HepG2 (cell line): ENCODE data around the gene NUDT9. TPM values are rescaled to one million over a fixed set of nuclear protein-coding genes. Genes with fewer than 3 reads are reported as not detected.

Source experiments
- FOXK1 ChIP-seq: sonication (generic); formaldehyde crosslinking; IDR thresholded peaks from 2 replicates; pipeline ENCODE4 v1.4.0; 2020; ENCODE audit warnings: low read depth, missing genetic modification reagents, borderline replicate concordance
- KLF16 ChIP-seq, 2 experiments: sonication (generic) in 1 of 2; formaldehyde crosslinking in 1 of 2; IDR thresholded peaks; 2 replicates each; pipeline versions ENCODE4 v1.6.1 to v1.8.0; 2016 to 2023; ENCODE audit warnings: missing genetic modification reagents in 2 of 2, missing compliant biosample characterization in 1 of 2
- MLLT10 ChIP-seq: sonication (generic); formaldehyde crosslinking; IDR thresholded peaks from 2 replicates; pipeline ENCODE4 v1.4.0; 2020; ENCODE audit warnings: missing genetic modification reagents
- NFKBIZ ChIP-seq: IDR thresholded peaks from 2 replicates; pipeline ENCODE4 v1.6.1; 2018; ENCODE audit warnings: missing genetic modification reagents, missing compliant biosample characterization
- POLR2A ChIP-seq, 2 experiments: IDR thresholded peaks; 2 replicates each; pipeline ENCODE4 v1.6.1; 2011; ENCODE audit warnings: low read depth in 2 of 2, low read length in 2 of 2, mild to moderate bottlenecking in 1 of 2, moderate library complexity in 1 of 2; ENCODE audit not compliant: insufficient read depth in 1 of 2
- PTBP1 ChIP-seq: fragments of 200-400 bp; formaldehyde crosslinking; IDR thresholded peaks from 2 replicates; pipeline ENCODE4 v1.6.1; 2018; ENCODE audit warnings: low read length, low read depth; ENCODE audit not compliant: poor library complexity, severe bottlenecking
- REXO4 ChIP-seq: sonication (generic); formaldehyde crosslinking; IDR thresholded peaks from 2 replicates; pipeline ENCODE4 v1.8.0; 2022; ENCODE audit warnings: missing genetic modification reagents, mild to moderate bottlenecking, borderline replicate concordance
- RFX1 ChIP-seq: fragments of 450-650 bp; IDR thresholded peaks from 2 replicates; pipeline ENCODE4 v1.6.1; 2017
- SALL2 ChIP-seq: sonication (generic); formaldehyde crosslinking; IDR thresholded peaks from 2 replicates; pipeline ENCODE4 v1.8.1; 2023; ENCODE audit warnings: mild to moderate bottlenecking, missing genetic modification reagents, inconsistent platforms
- TP53 ChIP-seq: sonication (generic); formaldehyde crosslinking; conservative IDR thresholded peaks from 2 replicates; pipeline ENCODE4 v1.4.0; 2020; ENCODE audit warnings: missing genetic modification reagents
- ZBTB1 ChIP-seq: sonication (generic); formaldehyde crosslinking; IDR thresholded peaks from 2 replicates; pipeline ENCODE4 v1.4.0; 2020; ENCODE audit warnings: missing genetic modification reagents, borderline replicate concordance
- ZNF124 ChIP-seq: sonication (generic); formaldehyde crosslinking; IDR thresholded peaks from 2 replicates; pipeline ENCODE4 v1.4.0; 2020; ENCODE audit warnings: missing genetic modification reagents
- ZNF230 ChIP-seq: sonication (generic); formaldehyde crosslinking; IDR thresholded peaks from 2 replicates; pipeline ENCODE4 v1.4.0; 2020; ENCODE audit warnings: mild to moderate bottlenecking, missing genetic modification reagents
- ZNF24 ChIP-seq: fragments of 450-650 bp; IDR thresholded peaks from 2 replicates; pipeline ENCODE4 v1.6.1; 2017; ENCODE audit warnings: antibody characterized with exemption, mild to moderate bottlenecking
- ZNF367 ChIP-seq: sonication (generic); formaldehyde crosslinking; IDR thresholded peaks from 2 replicates; pipeline ENCODE4 v1.4.0; 2020; ENCODE audit warnings: missing genetic modification reagents, borderline replicate concordance
- ZNF468 ChIP-seq: sonication (generic); formaldehyde crosslinking; IDR thresholded peaks from 2 replicates; pipeline ENCODE4 v1.8.0; 2022; ENCODE audit warnings: mild to moderate bottlenecking, moderate library complexity, missing genetic modification reagents
- ZNF607 ChIP-seq: sonication (generic); formaldehyde crosslinking; IDR thresholded peaks from 2 replicates; pipeline ENCODE4 v1.5.1; 2020; ENCODE audit warnings: missing genetic modification reagents, mild to moderate bottlenecking, borderline replicate concordance
- ZSCAN21 ChIP-seq: sonication (generic); formaldehyde crosslinking; IDR thresholded peaks from 2 replicates; pipeline ENCODE4 v1.8.0; 2022; ENCODE audit warnings: mild to moderate bottlenecking, missing genetic modification reagents, moderate library complexity, borderline replicate concordance
- polyA plus RNA-seq, 8 experiments: library from polyadenylated mRNA; depleted of rRNA in 3 of 8; stranded (reverse) in 7 of 8; unstranded in 1 of 8; fragments of >200 nt; fragmentation: Illumina TruSeq in 4 of 8; extraction: Trizol in 4 of 8; gene quantifications; 2 replicates each; pipeline versions ENCODE4 v1.2.1 to v1.2.3, GENCODE V29; 2011 to 2016; ENCODE audit warnings: low read depth in 4 of 8, missing spikeins in 1 of 8, mixed read lengths in 1 of 8; ENCODE audit not compliant: insufficient read depth in 1 of 8
- total RNA-seq, 5 experiments: library from RNA; depleted of rRNA; stranded (reverse); fragments of >200 nt; fragmentation: Illumina TruSeq; extraction: Trizol; gene quantifications; 2 replicates each; pipeline ENCODE4 v1.2.3, GENCODE V29; 2016; ENCODE audit warnings: low read depth in 1 of 5
- TF ChIP-seq, protein P1 (sequence below): sonication (generic); formaldehyde crosslinking; IDR thresholded peaks from 2 replicates; pipeline ENCODE4 v1.4.0; 2020; ENCODE audit warnings: mild to moderate bottlenecking, missing genetic modification reagents, borderline replicate concordance
- TF ChIP-seq, protein P2 (sequence below): sonication (generic); formaldehyde crosslinking; IDR thresholded peaks from 2 replicates; pipeline ENCODE4 v1.8.0; 2022; ENCODE audit warnings: mild to moderate bottlenecking, missing genetic modification reagents, moderate library complexity
- TF ChIP-seq, protein P3 (sequence below): sonication (generic); formaldehyde crosslinking; IDR thresholded peaks from 2 replicates; pipeline ENCODE4 v1.4.0; 2020; ENCODE audit warnings: missing genetic modification reagents, low read depth, mild to moderate bottlenecking, borderline replicate concordance
- TF ChIP-seq, protein P4 (sequence below): sonication (generic); formaldehyde crosslinking; IDR thresholded peaks from 2 replicates; pipeline ENCODE4 v1.5.0; 2020; ENCODE audit warnings: missing genetic modification reagents
- TF ChIP-seq, protein P5 (sequence below): sonication (generic); formaldehyde crosslinking; IDR thresholded peaks from 2 replicates; pipeline ENCODE4 v1.4.0; 2020; ENCODE audit warnings: missing genetic modification reagents

The NUDT9 gene
- total and polyA plus RNA-seq, 2 of the 13 experiments (the other 11 are each of a cell fraction or from before 2014, with no cell fraction given), result 10.4 to 12.3 TPM

DNA sequence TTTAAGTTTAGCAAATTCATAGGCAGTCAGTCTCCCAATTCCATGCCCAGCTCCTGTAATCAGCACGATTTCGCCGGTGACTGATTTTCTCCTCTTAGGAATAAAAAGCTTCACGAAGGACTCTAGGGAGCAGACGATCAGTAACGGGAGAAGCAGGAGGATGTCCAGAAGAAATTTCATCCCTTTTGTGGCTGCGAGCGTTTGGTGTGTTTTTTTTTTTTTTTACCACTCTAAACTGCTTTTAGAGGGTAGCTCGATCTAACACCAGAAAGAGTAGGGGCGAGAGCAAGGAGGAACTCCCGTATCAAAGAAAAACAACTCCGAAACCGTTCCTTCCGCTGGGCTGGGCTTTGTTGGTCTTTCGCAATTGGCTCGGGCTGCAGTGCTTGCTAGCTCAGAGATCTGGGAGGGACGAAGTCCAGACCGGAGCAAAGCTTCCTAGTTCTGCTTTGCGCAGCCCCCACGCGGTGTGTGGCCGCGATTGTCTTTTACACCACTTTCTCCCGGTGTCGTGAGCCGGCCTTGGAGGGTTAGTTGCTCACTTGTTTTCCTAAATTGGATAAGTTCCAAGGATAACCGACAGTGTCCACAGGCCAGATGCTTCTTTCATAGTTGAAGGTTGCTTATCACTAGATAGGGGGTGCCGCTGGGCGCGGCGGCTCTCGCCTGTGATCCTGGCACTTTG lies 31.3 kb upstream of the NUDT9 start, which contains the start of gene HSD17B11 (continued):
- TF ChIP-seq, protein P1, sequence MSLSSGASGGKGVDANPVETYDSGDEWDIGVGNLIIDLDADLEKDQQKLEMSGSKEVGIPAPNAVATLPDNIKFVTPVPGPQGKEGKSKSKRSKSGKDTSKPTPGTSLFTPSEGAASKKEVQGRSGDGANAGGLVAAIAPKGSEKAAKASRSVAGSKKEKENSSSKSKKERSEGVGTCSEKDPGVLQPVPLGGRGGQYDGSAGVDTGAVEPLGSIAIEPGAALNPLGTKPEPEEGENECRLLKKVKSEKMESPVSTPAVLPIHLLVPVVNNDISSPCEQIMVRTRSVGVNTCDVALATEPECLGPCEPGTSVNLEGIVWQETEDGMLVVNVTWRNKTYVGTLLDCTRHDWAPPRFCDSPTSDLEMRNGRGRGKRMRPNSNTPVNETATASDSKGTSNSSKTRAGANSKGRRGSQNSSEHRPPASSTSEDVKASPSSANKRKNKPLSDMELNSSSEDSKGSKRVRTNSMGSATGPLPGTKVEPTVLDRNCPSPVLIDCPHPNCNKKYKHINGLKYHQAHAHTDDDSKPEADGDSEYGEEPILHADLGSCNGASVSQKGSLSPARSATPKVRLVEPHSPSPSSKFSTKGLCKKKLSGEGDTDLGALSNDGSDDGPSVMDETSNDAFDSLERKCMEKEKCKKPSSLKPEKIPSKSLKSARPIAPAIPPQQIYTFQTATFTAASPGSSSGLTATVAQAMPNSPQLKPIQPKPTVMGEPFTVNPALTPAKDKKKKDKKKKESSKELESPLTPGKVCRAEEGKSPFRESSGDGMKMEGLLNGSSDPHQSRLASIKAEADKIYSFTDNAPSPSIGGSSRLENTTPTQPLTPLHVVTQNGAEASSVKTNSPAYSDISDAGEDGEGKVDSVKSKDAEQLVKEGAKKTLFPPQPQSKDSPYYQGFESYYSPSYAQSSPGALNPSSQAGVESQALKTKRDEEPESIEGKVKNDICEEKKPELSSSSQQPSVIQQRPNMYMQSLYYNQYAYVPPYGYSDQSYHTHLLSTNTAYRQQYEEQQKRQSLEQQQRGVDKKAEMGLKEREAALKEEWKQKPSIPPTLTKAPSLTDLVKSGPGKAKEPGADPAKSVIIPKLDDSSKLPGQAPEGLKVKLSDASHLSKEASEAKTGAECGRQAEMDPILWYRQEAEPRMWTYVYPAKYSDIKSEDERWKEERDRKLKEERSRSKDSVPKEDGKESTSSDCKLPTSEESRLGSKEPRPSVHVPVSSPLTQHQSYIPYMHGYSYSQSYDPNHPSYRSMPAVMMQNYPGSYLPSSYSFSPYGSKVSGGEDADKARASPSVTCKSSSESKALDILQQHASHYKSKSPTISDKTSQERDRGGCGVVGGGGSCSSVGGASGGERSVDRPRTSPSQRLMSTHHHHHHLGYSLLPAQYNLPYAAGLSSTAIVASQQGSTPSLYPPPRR, result peak; percentile 85; the same call in 1 of the 2 replicates
- TF ChIP-seq ZNF24 (no peak), MLLT10 (CRISPR knock-in tag) (no peak), TP53 (peak; percentile 72; the same call in 1 of the 2 replicates), REXO4 (CRISPR knock-in tag) (no peak), ZNF468 (CRISPR knock-in tag) (no peak), PTBP1 (no peak), ZNF367 (CRISPR knock-in tag) (no peak), ZBTB1 (CRISPR knock-in tag) (no peak), ZNF607 (CRISPR knock-in tag) (peak; percentile 79; the same call in 1 of the 2 replicates), SALL2 (peak; percentile 71; the same call in 1 of the 2 replicates), RFX1 (no peak), POLR2A (IDR thresholded peaks at IDR 0.05; ENCODE audit: insufficient read depth in 1 of 2, low read depth in 2 of 2, low read length in 2 of 2) (peak; percentile 76 to 88), KLF16 (CRISPR knock-in tag; IDR thresholded peaks at IDR 0.05) (peak in 1 of 2 experiments; percentile 87; a peak in 2 of 4 replicates), ZNF230 (CRISPR knock-in tag) (no peak; the same call in none of the 2 replicates), NFKBIZ (CRISPR knock-in tag) (peak; percentile 74; the same call in 1 of the 2 replicates), ZSCAN21 (CRISPR knock-in tag) (peak; percentile 91), FOXK1 (CRISPR knock-in tag) (peak; percentile 41; the same call in 1 of the 2 replicates), ZNF124 (CRISPR knock-in tag) (peak; percentile 81; the same call in 1 of the 2 replicates)
- TF ChIP-seq, protein P2, sequence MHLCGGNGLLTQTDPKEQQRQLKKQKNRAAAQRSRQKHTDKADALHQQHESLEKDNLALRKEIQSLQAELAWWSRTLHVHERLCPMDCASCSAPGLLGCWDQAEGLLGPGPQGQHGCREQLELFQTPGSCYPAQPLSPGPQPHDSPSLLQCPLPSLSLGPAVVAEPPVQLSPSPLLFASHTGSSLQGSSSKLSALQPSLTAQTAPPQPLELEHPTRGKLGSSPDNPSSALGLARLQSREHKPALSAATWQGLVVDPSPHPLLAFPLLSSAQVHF, result no peak
- TF ChIP-seq, protein P3, sequence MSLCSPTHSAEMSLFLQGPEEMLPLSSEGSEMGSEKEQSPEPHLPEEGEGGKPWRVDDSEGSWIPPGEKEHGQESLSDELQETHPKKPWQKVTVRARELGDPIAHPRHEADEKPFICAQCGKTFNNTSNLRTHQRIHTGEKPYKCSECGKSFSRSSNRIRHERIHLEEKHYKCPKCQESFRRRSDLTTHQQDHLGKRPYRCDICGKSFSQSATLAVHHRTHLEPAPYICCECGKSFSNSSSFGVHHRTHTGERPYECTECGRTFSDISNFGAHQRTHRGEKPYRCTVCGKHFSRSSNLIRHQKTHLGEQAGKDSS (CRISPR knock-in tag), result no peak
- TF ChIP-seq, protein P4, sequence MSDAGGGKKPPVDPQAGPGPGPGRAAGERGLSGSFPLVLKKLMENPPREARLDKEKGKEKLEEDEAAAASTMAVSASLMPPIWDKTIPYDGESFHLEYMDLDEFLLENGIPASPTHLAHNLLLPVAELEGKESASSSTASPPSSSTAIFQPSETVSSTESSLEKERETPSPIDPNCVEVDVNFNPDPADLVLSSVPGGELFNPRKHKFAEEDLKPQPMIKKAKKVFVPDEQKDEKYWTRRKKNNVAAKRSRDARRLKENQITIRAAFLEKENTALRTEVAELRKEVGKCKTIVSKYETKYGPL (CRISPR knock-in tag), result 0 out of 2 replicates have a peak, but pooled peaks have one; percentile 10
- TF ChIP-seq, protein P5, sequence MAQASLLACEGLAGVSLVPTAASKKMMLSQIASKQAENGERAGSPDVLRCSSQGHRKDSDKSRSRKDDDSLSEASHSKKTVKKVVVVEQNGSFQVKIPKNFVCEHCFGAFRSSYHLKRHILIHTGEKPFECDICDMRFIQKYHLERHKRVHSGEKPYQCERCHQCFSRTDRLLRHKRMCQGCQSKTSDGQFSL (CRISPR knock-in tag), result peak; percentile 64; the same call in 1 of the 2 replicates
